SK-N-SH (cell line): Measurements from ENCODE around the gene DNAJC15. TPM values are rescaled to one million over a fixed set of nuclear protein-coding genes. Genes with fewer than 3 reads are reported as not detected.
A peak's percentile ranks its signal among the peaks of the same experiment; 100 is the strongest.

Experiments
- CTCF ChIA-PET: fragments of 300-600, 350-600 bp; formaldehyde crosslinking; extraction: SDS; loops from one replicate; lab custom pipeline; 2021; lab: Yijun Ruan, JAX
- POLR2A ChIA-PET: fragments of 350-600 bp; sonication (Branson Sonifier 250); formaldehyde crosslinking; extraction: SDS; loops from one replicate; lab custom pipeline; 2020; ENCODE audit warnings: antibody characterized with exemption, inconsistent platforms; lab: Yijun Ruan, JAX
- DNase-seq: peaks from one replicate; pipeline ENCODE4 v3.0.0; 2012
- H2AFZ ChIP-seq: fragments of 200-600 bp; sonication (generic); 2 replicates; pipeline ENCODE4 v1.8.1; 2016; ENCODE audit warnings: antibody characterized with exemption, mild to moderate bottlenecking, low read depth
- H3F3A ChIP-seq: fragments of 200-600 bp; sonication (generic); replicated peaks from 2 replicates; pipeline ENCODE3; 2016; ENCODE audit warnings: antibody characterized with exemption, mild to moderate bottlenecking; ENCODE audit not compliant: insufficient read depth
- H3K27ac ChIP-seq, 2 experiments: fragments of 200-500 bp in 1 of 2; fragments of 200-600 bp in 1 of 2; sonication (Bioruptor generic) in 1 of 2; sonication (generic), shearing (Covaris generic) in 1 of 2; 2 replicates each; pipeline versions ENCODE4 v1.5.1 to v1.6.1; 2014 to 2016; ENCODE audit warnings: low read depth in 2 of 2, inconsistent platforms in 1 of 2, low read length in 1 of 2, mild to moderate bottlenecking in 1 of 2, mixed read lengths in 1 of 2
- H3K27me3 ChIP-seq: fragments of 200-600 bp; sonication (generic), shearing (Covaris generic); 2 replicates; pipeline ENCODE4 v1.6.1; 2016; ENCODE audit warnings: mixed run types; ENCODE audit not compliant: insufficient read depth
- H3K36me3 ChIP-seq, 2 experiments: fragments of 200-500 bp in 1 of 2; fragments of 200-600 bp in 1 of 2; sonication (Bioruptor generic) in 1 of 2; sonication (generic) in 1 of 2; replicated peaks in 1 of 2; 2 replicates each; pipeline versions ENCODE3 to v1.5.1; 2014 to 2016; ENCODE audit warnings: low read length in 1 of 2, mild to moderate bottlenecking in 1 of 2; ENCODE audit not compliant: insufficient read depth in 2 of 2, control insufficient read depth in 1 of 2
- H3K4me1 ChIP-seq, 2 experiments: fragments of 200-500 bp in 1 of 2; fragments of 200-600 bp in 1 of 2; sonication (Bioruptor generic) in 1 of 2; sonication (generic), shearing (Covaris generic) in 1 of 2; 2 replicates each; pipeline versions ENCODE4 v1.5.1 to v1.6.1; 2014 to 2016; ENCODE audit warnings: low read depth in 1 of 2, low read length in 1 of 2, mixed run types in 1 of 2; ENCODE audit not compliant: insufficient read depth in 2 of 2, control insufficient read depth in 1 of 2
- H3K4me2 ChIP-seq: fragments of 200-600 bp; sonication (generic), shearing (Covaris generic); 2 replicates; pipeline ENCODE4 v1.6.1; 2017; ENCODE audit warnings: mixed run types
- H3K4me3 ChIP-seq, 2 experiments: fragments of 200-500 bp in 1 of 2; fragments of 200-600 bp in 1 of 2; sonication (Bioruptor generic) in 1 of 2; sonication (generic), shearing (Covaris generic) in 1 of 2; 2 replicates each; pipeline versions ENCODE4 v1.5.1 to v1.8.1; 2014 to 2016; ENCODE audit warnings: low read depth in 2 of 2, inconsistent platforms in 1 of 2, low read length in 1 of 2, mild to moderate bottlenecking in 1 of 2, mixed read lengths in 1 of 2, moderate library complexity in 1 of 2
- H3K79me2 ChIP-seq: fragments of 200-600 bp; sonication (generic); 2 replicates; pipeline ENCODE4 v1.8.1; 2017; ENCODE audit warnings: mild to moderate bottlenecking; ENCODE audit not compliant: insufficient read depth
- H3K9ac ChIP-seq: fragments of 200-600 bp; sonication (generic); 2 replicates; pipeline ENCODE4 v1.6.1; 2017; ENCODE audit warnings: mixed run types
- H3K9me2 ChIP-seq: fragments of 200-600 bp; sonication (generic); 2 replicates; pipeline ENCODE4 v1.6.1; 2017; ENCODE audit warnings: mixed run types
- H3K9me3 ChIP-seq: fragments of 200-600 bp; sonication (generic); 2 replicates; pipeline ENCODE4 v1.6.1; 2017; ENCODE audit warnings: mixed run types, mild to moderate bottlenecking, moderate library complexity
- H4K20me1 ChIP-seq: fragments of 200-600 bp; sonication (generic); 2 replicates; pipeline ENCODE4 v1.6.1; 2017; ENCODE audit warnings: mild to moderate bottlenecking, mixed run types; ENCODE audit not compliant: insufficient read depth
- CHD2 ChIP-seq: fragments of 150-350 bp; IDR thresholded peaks from 2 replicates; pipeline ENCODE4 v1.6.1; 2018; ENCODE audit warnings: low read length; ENCODE audit not compliant: partially characterized antibody
- ELF1 ChIP-seq: IDR thresholded peaks from 2 replicates; pipeline ENCODE4 v1.4.0; 2012
- EP300 ChIP-seq, 2 experiments: IDR thresholded peaks; 2 replicates each; pipeline versions ENCODE4 v1.4.0 to v1.6.1; 2012; ENCODE audit warnings: borderline replicate concordance in 1 of 2, low read depth in 1 of 2, low read length in 1 of 2
- EZH2phosphoT487 ChIP-seq: fragments of 200-600 bp; sonication (generic); IDR thresholded peaks from 2 replicates; pipeline ENCODE4 v1.6.1; 2017; ENCODE audit warnings: low read depth, mixed run types, mild to moderate bottlenecking, antibody characterized with exemption, moderate library complexity, borderline replicate concordance
- FOSL2 ChIP-seq: IDR thresholded peaks from 2 replicates; pipeline ENCODE4 v1.4.0; 2012; ENCODE audit warnings: low read depth, mild to moderate bottlenecking, moderate library complexity, borderline replicate concordance
- FOXJ3 ChIP-seq: sonication (generic); formaldehyde crosslinking; IDR thresholded peaks from 2 replicates; pipeline ENCODE4 v1.5.1; 2020; ENCODE audit warnings: mild to moderate bottlenecking, missing genetic modification reagents
- FOXM1 ChIP-seq: IDR thresholded peaks from 2 replicates; pipeline ENCODE4 v1.4.0; 2012; ENCODE audit warnings: low read depth, mild to moderate bottlenecking
- GABPA ChIP-seq: IDR thresholded peaks from 2 replicates; pipeline ENCODE4 v1.4.0; 2012; ENCODE audit warnings: low read depth, mild to moderate bottlenecking
- GATA2 ChIP-seq: sonication (generic); formaldehyde crosslinking; IDR thresholded peaks from 2 replicates; pipeline ENCODE4 v1.5.0; 2020; ENCODE audit warnings: mild to moderate bottlenecking, missing genetic modification reagents
- JUND ChIP-seq: IDR thresholded peaks from 2 replicates; pipeline ENCODE4 v1.4.0; 2012
- MEF2A ChIP-seq: IDR thresholded peaks from 2 replicates; pipeline ENCODE4 v1.4.0; 2012; ENCODE audit warnings: low read depth, borderline replicate concordance
- PBX3 ChIP-seq: IDR thresholded peaks from 2 replicates; pipeline ENCODE4; 2012
- RAD21 ChIP-seq: IDR thresholded peaks from 2 replicates; pipeline ENCODE4 v1.6.1; 2012; ENCODE audit warnings: mild to moderate bottlenecking, low read length
- RCOR1 ChIP-seq: fragments of 150-350 bp; IDR thresholded peaks from 2 replicates; pipeline ENCODE4 v1.6.1; 2017; ENCODE audit warnings: antibody characterized with exemption, low read length
- TAF1 ChIP-seq: IDR thresholded peaks from 2 replicates; pipeline ENCODE4 v1.6.1; 2012; ENCODE audit warnings: low read depth, mild to moderate bottlenecking, low read length, moderate library complexity, borderline replicate concordance
- TCF12 ChIP-seq: IDR thresholded peaks from 2 replicates; pipeline ENCODE4 v1.4.0; 2012
- USF1 ChIP-seq: IDR thresholded peaks from 2 replicates; pipeline ENCODE4 v1.4.0; 2012; ENCODE audit warnings: low read depth, borderline replicate concordance
- YY1 ChIP-seq: IDR thresholded peaks from 2 replicates; pipeline ENCODE4 v1.4.0; 2012; ENCODE audit warnings: low read depth, mild to moderate bottlenecking
- WGBS: methylation state at CpG from one replicate; pipeline ENCODE4 v1.1.6; 2017; ENCODE audit warnings: low lambda C conversion rate; 5-methylcytosine and 5-hydroxymethylcytosine counted together
- polyA plus RNA-seq, 3 experiments: library from polyadenylated mRNA; depleted of rRNA; stranded (reverse); fragments of >200 nt; gene quantifications; 2 replicates each; pipeline ENCODE4 v1.2.3, GENCODE V29; 2012

The DNAJC15 gene
- polyA plus RNA-seq, 1 of the 3 experiments (the other 2 are of a cell fraction): 18.4 TPM

GRCh38 chr13:43005460-43006236 lies 17.7 kb upstream of the DNAJC15 start (continued):
- TF ChIP-seq GATA2 (CRISPR knock-in tag): no peak
- TF ChIP-seq FOXJ3 (CRISPR knock-in tag): no peak
- TF ChIP-seq GABPA: no peak
- TF ChIP-seq, all 33 proteins: peak for 5

- Histone ChIP-seq H3F3A (peaks cover 11% of the 10 kb centered on the region), H3K9me3 (no peaks in the 10 kb centered on the region), H3K79me2 (no peaks in the 10 kb centered on the region), H3K27ac (peak overlapping the region in 1 of 2 experiments; percentile 2; a peak in 2 of 4 replicates), H4K20me1 (no peaks in the 10 kb centered on the region), H2AFZ (peak overlapping the region; percentile 69; the same call in 1 of the 2 replicates), H3K4me3 (no peak overlapping the region), H3K4me1 (peaks cover 0 to 18% of the 10 kb centered on the region in 2 experiments; a peak in 1 of 4 replicates), H3K27me3 (no peaks in the 10 kb centered on the region), H3K36me3 (no peaks in the 10 kb centered on the region), H3K4me2 (peak overlapping the region; percentile 8; the same call in 1 of the 2 replicates), H3K9me2 (no peaks in the 10 kb centered on the region), H3K9ac (no peak overlapping the region)
- no peak for DNase-seq
- CTCF ChIA-PET: interaction anchor here (0.7 kb wide), 1 partner anchor 51 kb away, joined by 3 read pairs; no protein-coding TSS in a partner anchor
- 46% methylated on average over 3 of the region's 3 CpGs for WGBS
- POLR2A ChIA-PET: no interaction called here
- no peak for TF ChIP-seq CHD2
- no peak for TF ChIP-seq GABPA
- TF ChIP-seq JUND: peak; percentile 29; the same call in 1 of the 2 replicates
- TF ChIP-seq PBX3: 0 out of 2 replicates have a peak, but pooled peaks have one; percentile 3
- no peak for TF ChIP-seq EZH2phosphoT487
- TF ChIP-seq EP300 (IDR thresholded peaks at IDR 0.05; ENCODE audit: borderline replicate concordance in 1 of 2, low read depth in 1 of 2, low read length in 1 of 2): no peak
- no peak for TF ChIP-seq FOXM1
- TF ChIP-seq TCF12: peak; percentile 34; the same call in 1 of the 2 replicates
- TF ChIP-seq GATA2 (CRISPR knock-in tag): no peak
- TF ChIP-seq ELF1: no peak
- peak; percentile 43; the same call in 1 of the 2 replicates for TF ChIP-seq FOSL2
Measured at GRCh38 chr13:43006893-43007631, 16.3 kb upstream of the DNAJC15 start.

- POLR2A ChIA-PET: no interaction called here
- H3K4me2 ChIP-seq: no peak overlapping the region
Measured at GRCh38 chr13:43008596-43008995, 14.8 kb upstream of the DNAJC15 start.

More at GRCh38 chr13:43008596-43008995, 14.8 kb upstream of the DNAJC15 start:
- WGBS: 91% methylated on average over 3 of the region's 3 CpGs
- no peak for DNase-seq
- no peaks in the 10 kb centered on the region for H4K20me1 ChIP-seq
- no peaks in the 10 kb centered on the region for H3K36me3 ChIP-seq
- H3K9me3 ChIP-seq: no peaks in the 10 kb centered on the region
- peaks cover 11% of the 10 kb centered on the region for H3F3A ChIP-seq
- peaks cover 6 to 18% of the 10 kb centered on the region in 2 experiments; a peak in 3 of 4 replicates for H3K4me1 ChIP-seq
- CTCF ChIA-PET: interaction anchor here (1.3 kb wide), 1 partner anchor 39 kb away, joined by 3 read pairs; no protein-coding TSS in a partner anchor
- H3K9me2 ChIP-seq: no peaks in the 10 kb centered on the region
- TF ChIP-seq YY1: no peak
- no peak for TF ChIP-seq FOSL2
- TF ChIP-seq RCOR1: no peak
- TF ChIP-seq FOXM1: no peak
- no peak for TF ChIP-seq EZH2phosphoT487
- no peak for TF ChIP-seq USF1
- TF ChIP-seq MEF2A: no peak
- TF ChIP-seq CHD2: no peak
- TF ChIP-seq PBX3: no peak
- no peak for TF ChIP-seq TAF1
- TF ChIP-seq ELF1: no peak
- TF ChIP-seq RAD21: no peak
- H3K79me2 ChIP-seq: no peaks in the 10 kb centered on the region
- no peak overlapping the region for H3K9ac ChIP-seq
- no peak overlapping the region for H2AFZ ChIP-seq
- no peak overlapping the region for H3K27ac ChIP-seq
- H3K4me3 ChIP-seq: no peak overlapping the region
- no peaks in the 10 kb centered on the region for H3K27me3 ChIP-seq
